HG02642 (cell line): ENCODE results near the gene MTCL3.

ENCODE experiments used
- ATAC-seq: cut with Tn5 transposase; IDR thresholded peaks from one replicate; pipeline ENCODE4 v1.9.1; 2021; ENCODE audit warnings: mild to moderate bottlenecking; ENCODE audit not compliant: unreplicated experiment, poor library complexity

MTCL3 gene

GRCh38 chr6:127515794-127516661 is 3.1 kb downstream of the MTCL3 start:
- peak; percentile 78 for ATAC-seq

- ATAC-seq: peak; percentile 1
Measured at GRCh38 chr6:127515234-127515793, 3.8 kb downstream of the MTCL3 start.

DNA sequence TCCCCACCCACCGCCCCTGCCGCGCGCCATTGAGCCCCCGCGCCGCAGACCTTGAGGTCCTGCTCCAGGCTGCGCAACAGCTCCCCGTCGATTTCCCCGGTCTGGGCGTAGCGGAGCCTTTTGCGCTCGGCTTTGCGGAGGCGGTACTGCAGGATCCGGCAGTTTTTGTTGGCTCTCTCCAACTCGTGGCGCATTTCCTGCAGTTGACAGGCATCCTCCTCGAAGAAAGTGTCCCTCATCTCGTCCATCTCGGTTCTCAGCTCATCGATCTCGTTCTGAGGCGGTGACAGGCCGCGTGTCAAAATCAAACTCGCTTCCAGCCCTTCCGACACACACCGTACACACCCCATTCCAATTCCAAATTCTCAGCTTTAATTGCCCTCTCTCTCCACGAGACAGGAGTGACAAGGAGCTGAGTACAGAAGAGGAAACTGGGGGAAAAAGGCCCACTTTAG is 4.3 kb downstream of the MTCL3 start:
- no peak for ATAC-seq

DNA sequence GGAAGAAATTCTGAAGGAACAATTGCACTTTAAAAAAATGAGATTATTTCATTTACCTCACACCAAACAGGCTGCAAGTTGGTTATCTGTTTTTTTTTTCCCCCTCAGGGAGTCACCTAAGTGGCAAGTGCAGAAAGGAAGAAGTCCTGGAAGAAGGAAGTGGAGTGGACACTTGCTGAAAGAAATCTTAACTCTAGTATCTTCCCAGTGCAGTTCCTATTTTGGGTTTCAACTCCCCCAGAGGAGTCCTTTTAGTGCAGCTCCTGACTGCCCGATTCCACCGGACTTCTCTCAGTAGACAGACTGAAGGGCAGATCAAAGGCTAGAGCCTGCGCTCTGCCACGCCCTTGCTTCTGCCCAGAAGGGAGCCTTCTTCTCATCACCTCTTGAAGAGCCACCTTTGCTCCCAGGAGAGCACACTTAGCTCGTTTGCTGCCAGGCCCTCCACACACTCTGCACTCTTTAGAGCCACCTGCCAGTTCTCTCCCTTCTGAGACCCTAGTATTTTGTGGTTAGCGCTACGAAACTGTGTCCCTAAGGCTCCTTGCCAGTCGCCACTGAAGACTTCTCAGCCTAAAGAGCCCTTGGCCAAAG is 4.9 kb downstream of the MTCL3 start:
- ATAC-seq: no peak

- ATAC-seq: no peak
Measured at GRCh38 chr6:127513425-127513824, 5.7 kb downstream of the MTCL3 start.

- ATAC-seq: no peak
Measured at GRCh38 chr6:127510876-127511275, 8.3 kb downstream of the MTCL3 start.

- no peak for ATAC-seq
Measured at GRCh38 chr6:127506894-127507293, 12.2 kb downstream of the MTCL3 start.

DNA sequence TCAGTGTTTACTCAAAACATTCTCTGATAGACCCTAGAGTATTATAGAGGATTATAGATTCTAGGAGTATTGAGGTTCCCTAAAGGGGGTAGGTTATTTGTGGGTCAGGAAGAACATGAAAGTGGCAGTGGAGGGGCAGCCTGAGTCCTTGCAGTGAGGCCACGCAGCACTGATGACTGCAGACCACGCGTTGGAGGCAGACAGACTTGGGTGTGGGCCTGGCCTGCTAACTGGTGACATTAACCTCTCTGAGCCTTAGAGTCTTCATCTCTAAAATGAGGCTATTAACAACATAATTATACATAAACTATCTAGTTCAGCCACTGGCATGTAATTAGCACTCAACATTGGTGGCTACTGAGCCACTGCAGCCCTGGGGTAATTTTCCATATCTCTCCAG is 16.1 kb downstream of the MTCL3 start:
- ATAC-seq: no peak

DNA sequence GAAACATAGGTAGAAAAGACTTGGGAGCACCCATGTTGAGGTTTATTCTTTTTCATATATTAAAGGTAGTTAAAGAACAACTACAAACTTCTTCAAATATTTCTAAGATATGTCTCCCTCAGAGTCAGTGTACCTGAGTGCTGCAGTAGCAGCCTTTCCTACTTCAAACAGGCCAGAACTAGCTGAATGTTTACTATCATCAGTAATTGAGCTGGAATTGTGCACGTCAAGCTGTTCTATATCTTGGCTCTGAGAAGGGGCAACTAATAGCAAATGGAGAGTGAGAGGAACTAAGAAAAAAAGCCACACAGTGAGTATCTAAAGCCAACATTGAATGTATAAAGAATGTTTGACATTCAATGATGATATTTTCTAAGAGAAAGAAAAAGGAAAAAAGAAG is 21.7 kb downstream of the MTCL3 start:
- ATAC-seq: no peak

GRCh38 chr6:127496471-127496870 is 22.7 kb downstream of the MTCL3 start:
- no peak for ATAC-seq

- no peak for ATAC-seq
Measured at GRCh38 chr6:127494240-127494767, 24.8 kb downstream of the MTCL3 start.

GRCh38 chr6:127489248-127489647 is 29.9 kb downstream of the MTCL3 start:
- no peak for ATAC-seq

- ATAC-seq: no peak
Measured at GRCh38 chr6:127486934-127487333, 32.2 kb downstream of the MTCL3 start.

GRCh38 chr6:127484212-127484863 is 34.8 kb downstream of the MTCL3 start:
- peak; percentile 99 for ATAC-seq

- ATAC-seq: peak; percentile 22
Measured at GRCh38 chr6:127483399-127484055, 35.6 kb downstream of the MTCL3 start.

DNA sequence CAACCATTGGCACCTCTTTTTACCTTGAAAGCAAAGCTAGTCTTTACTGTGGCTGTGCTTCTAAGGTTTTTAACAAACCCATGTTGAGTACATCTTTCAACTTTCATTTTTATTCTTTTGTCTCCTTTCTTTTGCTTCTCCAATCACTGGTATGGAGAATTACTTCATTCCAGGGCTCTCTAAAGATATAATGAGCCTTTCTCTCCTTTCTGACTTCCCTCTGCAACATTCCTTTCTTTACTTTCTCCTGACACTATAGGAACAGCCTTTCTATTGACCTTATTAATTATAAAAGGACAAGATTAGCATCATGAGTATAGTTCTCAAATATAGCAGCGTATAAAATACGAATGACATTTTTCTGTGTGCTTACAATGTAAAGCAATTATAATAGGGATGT is 36.8 kb downstream of the MTCL3 start:
- no peak for ATAC-seq

- ATAC-seq: no peak
Measured at GRCh38 chr6:127481628-127482027, 37.5 kb downstream of the MTCL3 start.

- no peak for ATAC-seq
Measured at GRCh38 chr6:127481111-127481510, 38.0 kb downstream of the MTCL3 start.

GRCh38 chr6:127477658-127478057 is 41.5 kb downstream of the MTCL3 start:
- no peak for ATAC-seq

DNA sequence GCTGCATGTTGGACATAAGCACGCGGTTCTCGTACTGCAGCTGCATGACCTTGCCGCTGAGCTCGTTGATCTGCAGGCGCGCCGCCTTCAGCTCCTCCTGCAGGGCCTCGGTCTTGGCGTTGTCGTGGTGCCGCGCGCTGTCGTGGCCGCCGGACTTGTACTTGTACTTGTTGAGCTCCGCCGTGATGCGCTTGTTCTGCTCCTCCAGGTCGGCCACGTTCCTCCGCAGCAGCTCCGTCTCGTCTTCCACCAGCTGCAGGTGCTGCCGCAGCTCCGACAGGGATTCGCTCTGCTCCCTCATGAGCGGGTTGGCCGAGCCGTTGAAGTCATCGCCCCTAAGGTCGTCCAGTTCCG is 43.3 kb downstream of the MTCL3 start:
- no peak for ATAC-seq
